NOMO-1 treated with DMSO at 0.1 percent for 48 hours (cell line): Measurements from ENCODE around the gene NR1H4.
"Not testable (repeated sequence)": the region's sequence is repeated elsewhere in the genome, so short reads cannot be mapped to it uniquely, and the experiment has no call there.

Experiments used
- DNase-seq: peaks from one replicate; lab custom pipeline; 2025; ENCODE audit not compliant: unreplicated experiment; lab: John Stamatoyannopoulos, UW

NR1H4 gene

GRCh38 chr12:100504804-100505203 is 31.1 kb downstream of the NR1H4 start:
- no peak for DNase-seq

DNA sequence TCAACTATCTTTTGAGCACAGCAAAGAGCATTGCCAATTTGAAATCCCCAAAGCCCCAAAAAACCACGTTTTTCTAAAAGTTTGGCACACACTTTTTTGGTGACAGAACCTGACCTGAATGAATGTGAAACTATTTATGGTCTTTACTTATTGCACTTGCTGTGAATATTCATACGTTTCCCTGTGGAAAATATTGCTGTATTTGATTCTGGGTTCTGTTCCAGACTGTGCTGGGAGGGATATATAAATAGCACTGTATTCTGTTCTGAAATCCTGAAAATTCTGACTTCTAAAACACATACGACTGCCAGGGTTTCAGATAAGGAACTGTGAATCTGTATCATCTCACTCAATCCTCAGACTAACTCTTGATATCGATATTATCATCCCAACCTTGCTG is 35.1 kb downstream of the NR1H4 start:
- no peak for DNase-seq

GRCh38 chr12:100512692-100513091 is 39.0 kb downstream of the NR1H4 start:
- no peak for DNase-seq

GRCh38 chr12:100515968-100516367 is 42.3 kb downstream of the NR1H4 start:
- no peak for DNase-seq

DNA sequence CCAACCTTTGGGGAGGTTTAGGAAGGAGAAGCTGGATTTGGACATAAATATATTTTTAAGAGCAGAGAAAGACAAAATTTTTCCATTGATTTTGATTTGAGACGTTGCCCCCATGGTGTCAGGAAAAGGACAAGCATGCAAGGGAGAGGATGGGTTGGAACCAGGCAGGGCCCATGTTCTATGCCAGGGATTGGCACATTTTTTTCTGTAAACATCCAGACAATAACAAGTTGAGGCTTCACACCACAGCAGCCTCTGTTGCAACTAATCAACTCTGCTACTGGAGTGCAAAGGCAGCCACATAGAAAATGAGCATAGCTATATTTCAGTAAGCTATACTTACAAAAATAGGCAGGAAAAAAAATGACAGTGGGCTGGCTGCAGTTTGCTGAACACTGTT is 44.7 kb downstream of the NR1H4 start:
- no peak for DNase-seq

DNA sequence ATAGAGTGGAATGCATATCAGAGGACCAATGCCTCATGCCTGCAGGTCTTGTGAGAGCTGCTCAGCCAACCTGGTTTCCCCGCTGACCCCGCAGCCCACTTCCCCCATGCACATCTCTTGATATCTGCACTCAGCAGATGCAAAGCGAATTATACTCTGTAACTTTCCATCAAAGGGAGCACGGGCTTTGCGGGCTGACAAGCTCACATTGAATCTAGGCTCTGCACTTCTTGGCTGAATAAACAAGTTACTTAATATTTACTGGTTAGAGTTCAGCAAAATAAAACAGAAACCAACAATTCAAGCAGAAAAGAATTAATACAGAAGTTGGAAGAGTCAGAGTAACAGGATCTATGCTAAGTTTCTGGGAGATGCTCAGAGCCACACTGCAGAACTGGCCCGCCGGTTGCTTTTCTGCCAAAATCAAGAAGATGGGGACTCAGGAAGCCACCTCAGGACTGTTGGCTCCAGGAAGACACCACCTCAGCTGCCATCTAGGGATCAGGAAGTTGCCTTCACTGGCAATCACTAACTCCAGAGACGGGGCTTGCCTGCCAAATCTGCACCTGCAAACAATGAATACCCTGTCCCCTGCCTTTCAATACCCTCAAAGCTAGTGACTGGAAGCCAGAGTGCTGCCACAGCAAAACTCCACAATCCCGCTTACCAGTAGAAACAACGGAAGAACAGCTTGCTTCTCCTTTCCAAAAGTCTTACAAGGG is 46.5 kb downstream of the NR1H4 start:
- no peak for DNase-seq

DNA sequence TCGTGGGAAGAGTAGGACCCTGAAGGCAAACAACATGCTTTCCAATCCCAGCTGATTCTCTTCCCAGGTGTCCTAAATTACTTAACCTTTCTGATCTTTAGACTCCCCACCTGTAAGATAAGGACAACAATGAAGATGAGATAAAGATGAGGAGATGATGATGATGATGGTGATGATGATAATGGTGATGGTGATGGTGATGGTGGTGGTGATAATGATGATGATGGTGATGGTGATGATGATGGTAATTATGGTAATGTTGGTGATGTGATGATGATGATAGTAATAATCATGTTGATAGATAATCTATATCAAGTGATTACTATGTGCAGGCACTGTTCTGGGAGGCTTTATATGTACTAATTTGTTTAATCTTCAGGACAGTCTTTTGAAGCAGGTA is 48.3 kb downstream of the NR1H4 start:
- DNase-seq, result no peak

- DNase-seq, result no peak
Observed at GRCh38 chr12:100528034-100528433, 54.4 kb downstream of the NR1H4 start.

DNA sequence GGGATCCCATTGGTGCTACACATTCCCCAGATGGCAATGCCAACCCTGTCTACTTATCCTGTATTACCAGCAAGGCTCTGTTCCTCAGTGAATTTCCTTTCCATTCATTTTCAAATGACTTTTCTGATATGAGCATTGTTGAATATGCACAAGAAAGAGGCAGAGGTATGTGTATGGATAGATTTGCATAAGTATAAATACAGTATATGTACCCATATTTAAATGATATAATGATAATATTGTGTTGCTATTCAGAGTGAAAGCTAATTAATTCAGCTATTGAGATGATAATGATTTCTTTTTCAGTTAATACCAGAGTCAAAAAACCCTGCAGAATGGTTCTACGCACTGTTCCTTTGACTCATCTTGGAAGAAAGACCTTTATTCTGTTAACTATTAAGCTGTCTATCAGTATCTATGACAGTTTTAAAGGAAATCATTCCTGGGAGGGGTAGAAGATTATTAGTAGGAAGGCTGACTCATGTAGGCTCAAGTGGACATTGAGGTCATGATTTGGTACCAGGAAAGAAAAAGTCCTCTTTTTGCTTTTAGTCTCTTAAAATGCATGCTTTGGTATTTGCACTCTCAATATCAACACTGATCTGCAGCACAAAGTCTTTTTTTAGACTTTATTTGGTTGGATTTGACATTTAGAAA is 54.9 kb downstream of the NR1H4 start:
- DNase-seq, result no peak

DNA sequence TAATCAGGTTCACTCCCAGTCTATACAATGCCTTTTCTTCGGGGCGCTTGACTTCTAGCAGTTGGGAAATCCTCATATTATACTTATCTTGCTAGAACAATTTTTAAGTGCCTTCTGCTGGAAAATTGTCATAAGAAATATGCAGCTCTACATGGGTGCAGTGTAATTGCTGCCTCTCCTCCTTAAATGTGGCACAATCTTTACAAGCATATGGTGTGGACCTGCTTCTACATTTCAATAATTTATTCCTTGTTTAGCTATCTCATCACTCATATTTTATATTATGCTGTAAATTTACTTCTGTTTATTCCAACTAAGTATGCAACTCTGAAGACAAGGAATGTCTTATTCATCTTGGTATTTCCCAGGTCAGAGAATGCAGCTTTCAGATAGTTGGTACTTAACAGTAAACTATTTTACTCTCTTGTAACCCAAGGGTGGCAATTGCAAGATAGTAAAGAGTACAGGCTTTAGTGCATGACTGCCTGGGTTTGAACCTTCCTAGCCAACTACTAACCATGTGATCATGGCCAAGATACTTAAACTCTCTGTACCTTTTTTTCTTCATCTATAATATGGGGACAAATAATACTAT is 56.2 kb downstream of the NR1H4 start:
- no peak for DNase-seq

- DNase-seq, result no peak
Observed at GRCh38 chr12:100533376-100533775, 59.7 kb downstream of the NR1H4 start.

DNA sequence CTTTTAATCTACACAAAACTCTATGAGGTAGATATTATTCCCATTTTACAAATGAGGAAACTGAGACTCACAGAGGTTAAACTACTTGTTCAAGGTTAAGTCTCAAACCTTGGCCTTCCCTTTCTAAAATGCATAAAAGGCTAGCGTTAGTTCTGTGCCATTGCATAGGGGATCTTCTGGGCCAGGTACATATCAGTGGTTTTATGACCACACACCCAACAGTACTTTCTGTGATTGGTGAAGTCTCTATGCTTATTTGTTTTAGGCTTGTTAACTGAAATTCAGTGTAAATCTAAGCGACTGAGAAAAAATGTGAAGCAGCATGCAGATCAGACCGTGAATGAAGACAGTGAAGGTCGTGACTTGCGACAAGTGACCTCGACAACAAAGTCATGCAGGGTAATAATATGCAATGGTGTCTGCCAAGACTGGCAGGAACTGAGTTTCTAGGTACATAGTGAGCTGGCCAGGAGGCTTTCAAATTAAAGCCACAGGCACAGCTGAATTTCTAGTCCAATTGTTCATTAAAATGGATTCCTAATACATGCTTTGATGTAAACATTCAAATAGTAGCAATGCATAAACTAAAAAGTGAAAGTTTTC is 61.1 kb downstream of the NR1H4 start:
- DNase-seq, result no peak

- DNase-seq, result peak; percentile 14
Observed at GRCh38 chr12:100539202-100539601, 65.5 kb downstream of the NR1H4 start.

- DNase-seq, result no peak
Observed at GRCh38 chr12:100544165-100544564, 70.5 kb downstream of the NR1H4 start.

DNA sequence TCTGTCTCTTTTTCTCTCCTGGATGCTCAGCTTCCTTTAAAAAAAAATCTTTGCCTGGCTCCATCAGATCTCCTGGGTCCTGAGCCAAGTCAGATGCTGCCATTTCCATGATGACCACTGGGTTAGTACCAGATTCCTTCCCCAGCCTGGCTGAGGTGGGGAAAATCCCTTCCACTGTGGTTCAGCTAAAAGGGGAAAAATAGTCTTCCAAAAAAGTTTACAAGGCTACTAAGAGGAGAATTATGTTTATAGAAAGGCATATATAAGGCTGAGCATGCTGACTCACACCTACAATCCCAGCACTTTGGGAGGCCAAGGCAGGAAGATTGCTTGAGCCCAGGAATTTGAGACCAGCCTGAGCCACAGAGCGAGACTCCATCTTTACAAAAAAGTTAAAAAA is 71.4 kb downstream of the NR1H4 start:
- no peak for DNase-seq

GRCh38 chr12:100553936-100554335 is 80.3 kb downstream of the NR1H4 start:
- DNase-seq, result no peak

GRCh38 chr12:100554608-100555077 is 81.0 kb downstream of the NR1H4 start:
- peak; percentile 61 for DNase-seq

DNA sequence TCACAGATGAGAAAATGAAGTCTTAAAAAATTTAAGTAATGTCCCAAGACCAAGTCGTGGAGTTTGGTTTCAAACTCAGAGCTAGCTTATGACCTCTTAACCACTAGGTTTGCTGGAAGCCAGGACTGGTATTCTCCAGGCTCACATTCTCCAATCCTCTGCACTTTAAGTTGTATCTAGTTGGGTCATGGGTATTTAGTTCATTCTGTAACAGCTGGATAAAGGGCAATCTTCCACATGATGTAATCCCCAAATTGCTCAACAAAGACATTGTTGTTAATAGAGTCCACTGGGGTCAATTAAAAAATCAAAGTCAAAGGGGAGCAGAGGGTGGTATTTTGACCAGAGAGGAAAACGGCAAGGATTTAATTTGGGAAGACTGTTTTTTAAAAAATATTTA is 82.1 kb downstream of the NR1H4 start:
- DNase-seq, result no peak

DNA sequence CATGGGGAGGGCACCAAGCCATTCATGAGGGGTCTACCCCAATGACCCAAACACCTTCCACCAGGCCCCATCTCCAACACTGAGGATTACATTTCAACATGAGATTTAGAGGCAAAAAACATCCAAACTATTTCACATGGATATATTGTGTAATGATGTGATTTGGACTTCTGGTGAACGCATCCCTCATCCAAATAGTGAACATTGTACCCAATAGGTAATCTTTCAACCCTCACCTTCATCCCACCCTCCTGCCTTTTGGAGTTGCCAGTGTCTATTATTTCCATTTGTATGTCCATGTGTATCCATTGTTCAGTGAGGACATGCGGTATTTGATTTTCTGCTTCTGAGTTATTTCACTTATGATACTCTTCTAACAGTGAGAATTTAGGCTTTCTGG is 83.7 kb downstream of the NR1H4 start:
- DNase-seq, result no peak

DNA sequence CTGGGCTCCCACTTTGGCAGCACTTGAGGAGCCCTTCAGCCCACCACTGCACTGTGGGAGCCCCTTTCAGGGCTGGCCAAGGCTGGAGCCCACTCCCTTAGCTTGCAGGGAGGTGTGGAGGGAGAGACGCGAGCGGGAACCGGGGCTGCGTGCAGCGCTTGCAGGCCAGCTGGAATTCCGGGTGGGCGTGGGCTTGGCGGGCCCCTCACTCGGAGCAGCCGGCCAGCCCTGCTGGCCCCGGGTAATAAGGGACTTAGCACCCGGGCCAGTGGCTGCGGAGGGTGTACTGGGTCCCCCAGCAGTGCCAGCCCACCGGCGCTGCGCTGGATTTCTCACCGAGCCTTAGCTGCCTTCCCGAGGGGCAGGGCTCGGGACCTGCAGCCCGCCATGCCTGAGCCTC is 85.6 kb downstream of the NR1H4 start:
- not testable (repeated sequence) for DNase-seq

GRCh38 chr12:100564090-100564489 is 90.4 kb downstream of the NR1H4 start:
- DNase-seq, result no peak

DNA sequence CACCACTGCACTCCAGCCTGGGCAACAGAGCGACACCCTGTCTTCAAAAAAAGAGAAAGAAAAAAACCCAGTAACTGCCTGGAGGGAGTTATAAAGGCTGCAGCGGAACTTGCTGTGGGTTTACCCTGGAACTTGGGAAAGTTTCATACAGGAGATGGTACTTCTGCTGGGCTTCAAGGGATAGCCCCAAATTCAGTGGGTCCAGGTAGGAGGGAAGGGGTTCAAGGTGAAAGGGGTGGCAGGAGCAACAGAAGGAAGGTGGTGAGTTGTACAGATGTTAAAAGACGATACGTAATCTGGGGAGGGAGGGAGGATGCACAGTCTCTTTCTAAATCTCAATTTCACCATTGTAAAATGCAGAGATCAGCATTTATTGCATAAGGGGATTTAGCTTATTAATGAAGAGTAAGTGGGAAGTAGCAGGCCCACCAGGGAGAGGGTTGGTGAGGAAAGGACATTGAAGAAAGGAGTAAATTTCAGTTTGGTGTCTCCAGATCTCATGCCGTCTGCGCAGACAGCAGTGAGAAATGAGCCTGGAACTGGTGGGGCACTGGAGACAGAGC is 91.3 kb downstream of the NR1H4 start:
- no peak for DNase-seq
